ENCODE data around the gene GSC2.
A peak's percentile ranks its signal among the peaks of the same experiment; 100 is the strongest.

The GSC2 gene

GRCh38 chr22:19152942-19153883 is 3.1 kb upstream of the GSC2 start:
- DNase-seq (ENCODE audit: low spot score) = no peak

- DNase-seq (ENCODE audit: low spot score) = no peak
Observed at GRCh38 chr22:19151329-19152191, 1.5 kb upstream of the GSC2 start.

GRCh38 chr22:19150482-19151328 is 613 bp upstream of the GSC2 start:
- no peak for DNase-seq (ENCODE audit: low spot score)

GRCh38 chr22:19149047-19149883 is 827 bp downstream of the GSC2 start:
- DNase-seq (ENCODE audit: low spot score) = peak; percentile 14

- DNase-seq (ENCODE audit: low spot score) = no peak
Observed at GRCh38 chr22:19148417-19149046, 1.6 kb downstream of the GSC2 start.

GRCh38 chr22:19147195-19147780 is 2.8 kb downstream of the GSC2 start:
- no peak for DNase-seq (ENCODE audit: low spot score)

- no peak for DNase-seq (ENCODE audit: low spot score)
Observed at GRCh38 chr22:19146215-19146968, 3.7 kb downstream of the GSC2 start.

- DNase-seq (ENCODE audit: low spot score) = peak; percentile 39
Observed at GRCh38 chr22:19143967-19144400, 6.1 kb downstream of the GSC2 start.

- DNase-seq (ENCODE audit: low spot score) = no peak
Observed at GRCh38 chr22:19143212-19143611, 6.9 kb downstream of the GSC2 start.

GRCh38 chr22:19142394-19142793 is 7.7 kb downstream of the GSC2 start:
- no peak for DNase-seq (ENCODE audit: low spot score)

GRCh38 chr22:19139974-19140373 is 10.1 kb downstream of the GSC2 start:
- DNase-seq (ENCODE audit: low spot score) = no peak

- no peak for DNase-seq (ENCODE audit: low spot score)
Observed at GRCh38 chr22:19139001-19139356, 11.1 kb downstream of the GSC2 start.

GRCh38 chr22:19138217-19139000 is 11.7 kb downstream of the GSC2 start:
- no peak for DNase-seq (ENCODE audit: low spot score)

GRCh38 chr22:19137384-19138216 is 12.5 kb downstream of the GSC2 start:
- DNase-seq (ENCODE audit: low spot score) = no peak

- DNase-seq (ENCODE audit: low spot score) = no peak
Observed at GRCh38 chr22:19136915-19137314, 13.2 kb downstream of the GSC2 start.

GRCh38 chr22:19134874-19135273 is 15.2 kb downstream of the GSC2 start:
- no peak for DNase-seq (ENCODE audit: low spot score)

- no peak for DNase-seq (ENCODE audit: low spot score)
Observed at GRCh38 chr22:19134176-19134831, 15.8 kb downstream of the GSC2 start.
